Measurements from ENCODE around the gene TJP1.

TJP1 gene

DNA sequence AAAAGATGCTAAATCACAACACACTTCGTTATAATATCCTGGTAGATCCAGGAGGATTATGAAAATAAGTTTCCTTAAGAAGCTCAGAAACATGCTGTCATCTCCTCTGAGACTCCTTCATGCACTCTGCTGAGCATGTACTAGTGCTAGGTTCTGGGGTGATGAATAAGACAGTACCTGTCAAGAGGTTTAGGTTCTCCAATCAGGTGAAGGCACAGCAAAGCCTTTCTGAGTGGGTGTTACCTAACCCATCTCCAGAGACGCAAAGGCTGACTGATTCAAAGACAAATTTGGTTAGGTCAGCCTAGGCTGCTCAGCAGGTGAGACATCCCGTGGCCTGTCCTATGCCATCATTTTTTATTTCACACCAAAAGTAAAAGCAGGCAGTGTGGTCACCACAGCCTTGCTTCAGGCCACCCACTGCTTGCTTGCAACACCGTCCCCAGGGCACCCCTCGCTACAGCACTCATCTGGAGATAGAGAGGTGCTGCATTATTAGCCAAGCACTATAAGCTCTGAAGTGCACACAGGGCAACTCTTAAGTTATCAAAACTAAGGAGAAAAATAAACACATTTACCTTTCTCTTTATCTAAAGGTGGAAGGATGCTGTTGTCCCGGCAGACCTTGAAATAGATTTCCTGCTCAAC, 117.2 kb downstream of the TJP1 start (continued):
- TF ChIP-seq CSDC2 (CRISPR knock-in tag; IDR thresholded peaks at IDR 0.05): no peak

DNA sequence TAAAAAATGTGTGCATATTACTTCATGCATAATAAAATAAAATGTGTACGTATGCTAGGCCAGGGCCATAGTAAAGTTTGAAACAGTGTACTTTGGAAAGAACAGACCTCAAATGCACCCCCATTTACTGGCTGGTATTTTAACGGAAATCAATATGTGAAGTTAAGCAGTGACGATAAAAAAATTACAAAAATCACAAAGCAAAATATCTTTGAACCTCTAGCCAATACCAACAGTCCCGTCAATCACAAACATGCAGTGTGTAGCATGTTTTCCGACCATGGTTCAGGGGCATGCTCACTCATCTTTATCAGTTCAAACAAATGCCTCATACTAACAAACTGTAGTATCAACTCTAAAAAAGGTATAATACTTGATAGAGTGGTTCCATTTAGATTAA, 121.1 kb downstream of the TJP1 start:
- ATAC-seq: no peak
- no peak for TF ChIP-seq TCF4 (CRISPR knock-in tag; IDR thresholded peaks at IDR 0.05; ENCODE audit: borderline replicate concordance)
- TF ChIP-seq RARB (CRISPR knock-in tag; IDR thresholded peaks at IDR 0.05): no peak
- TF ChIP-seq CSDC2 (CRISPR knock-in tag; IDR thresholded peaks at IDR 0.05): no peak
- TF ChIP-seq ZNF565 (CRISPR knock-in tag; conservative IDR thresholded peaks at IDR 0.05; ENCODE audit: low read depth): no peak
- TF ChIP-seq ESRRG (CRISPR knock-in tag; IDR thresholded peaks at IDR 0.05): no peak
- TF ChIP-seq, protein P1, sequence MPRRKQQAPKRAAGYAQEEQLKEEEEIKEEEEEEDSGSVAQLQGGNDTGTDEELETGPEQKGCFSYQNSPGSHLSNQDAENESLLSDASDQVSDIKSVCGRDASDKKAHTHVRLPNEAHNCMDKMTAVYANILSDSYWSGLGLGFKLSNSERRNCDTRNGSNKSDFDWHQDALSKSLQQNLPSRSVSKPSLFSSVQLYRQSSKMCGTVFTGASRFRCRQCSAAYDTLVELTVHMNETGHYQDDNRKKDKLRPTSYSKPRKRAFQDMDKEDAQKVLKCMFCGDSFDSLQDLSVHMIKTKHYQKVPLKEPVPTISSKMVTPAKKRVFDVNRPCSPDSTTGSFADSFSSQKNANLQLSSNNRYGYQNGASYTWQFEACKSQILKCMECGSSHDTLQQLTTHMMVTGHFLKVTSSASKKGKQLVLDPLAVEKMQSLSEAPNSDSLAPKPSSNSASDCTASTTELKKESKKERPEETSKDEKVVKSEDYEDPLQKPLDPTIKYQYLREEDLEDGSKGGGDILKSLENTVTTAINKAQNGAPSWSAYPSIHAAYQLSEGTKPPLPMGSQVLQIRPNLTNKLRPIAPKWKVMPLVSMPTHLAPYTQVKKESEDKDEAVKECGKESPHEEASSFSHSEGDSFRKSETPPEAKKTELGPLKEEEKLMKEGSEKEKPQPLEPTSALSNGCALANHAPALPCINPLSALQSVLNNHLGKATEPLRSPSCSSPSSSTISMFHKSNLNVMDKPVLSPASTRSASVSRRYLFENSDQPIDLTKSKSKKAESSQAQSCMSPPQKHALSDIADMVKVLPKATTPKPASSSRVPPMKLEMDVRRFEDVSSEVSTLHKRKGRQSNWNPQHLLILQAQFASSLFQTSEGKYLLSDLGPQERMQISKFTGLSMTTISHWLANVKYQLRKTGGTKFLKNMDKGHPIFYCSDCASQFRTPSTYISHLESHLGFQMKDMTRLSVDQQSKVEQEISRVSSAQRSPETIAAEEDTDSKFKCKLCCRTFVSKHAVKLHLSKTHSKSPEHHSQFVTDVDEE (CRISPR knock-in tag; IDR thresholded peaks at IDR 0.05): no peak
- TF ChIP-seq PATZ1 (CRISPR knock-in tag; IDR thresholded peaks at IDR 0.05; ENCODE audit: borderline replicate concordance): no peak
- TF ChIP-seq ZFP30 (CRISPR knock-in tag; IDR thresholded peaks at IDR 0.05): no peak
- TF ChIP-seq, protein P2, sequence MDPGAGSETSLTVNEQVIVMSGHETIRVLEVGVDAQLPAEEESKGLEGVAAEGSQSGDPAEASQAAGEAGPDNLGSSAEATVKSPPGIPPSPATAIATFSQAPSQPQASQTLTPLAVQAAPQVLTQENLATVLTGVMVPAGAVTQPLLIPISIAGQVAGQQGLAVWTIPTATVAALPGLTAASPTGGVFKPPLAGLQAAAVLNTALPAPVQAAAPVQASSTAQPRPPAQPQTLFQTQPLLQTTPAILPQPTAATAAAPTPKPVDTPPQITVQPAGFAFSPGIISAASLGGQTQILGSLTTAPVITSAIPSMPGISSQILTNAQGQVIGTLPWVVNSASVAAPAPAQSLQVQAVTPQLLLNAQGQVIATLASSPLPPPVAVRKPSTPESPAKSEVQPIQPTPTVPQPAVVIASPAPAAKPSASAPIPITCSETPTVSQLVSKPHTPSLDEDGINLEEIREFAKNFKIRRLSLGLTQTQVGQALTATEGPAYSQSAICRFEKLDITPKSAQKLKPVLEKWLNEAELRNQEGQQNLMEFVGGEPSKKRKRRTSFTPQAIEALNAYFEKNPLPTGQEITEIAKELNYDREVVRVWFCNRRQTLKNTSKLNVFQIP (CRISPR knock-in tag; IDR thresholded peaks at IDR 0.05; ENCODE audit: borderline replicate concordance, low read depth): no peak
- TF ChIP-seq ARNTL (CRISPR knock-in tag; IDR thresholded peaks at IDR 0.05; ENCODE audit: borderline replicate concordance, low read depth): no peak
- no peak for TF ChIP-seq PPARA (CRISPR knock-in tag; IDR thresholded peaks at IDR 0.05; ENCODE audit: borderline replicate concordance)
- no peak for TF ChIP-seq BACH2 (CRISPR knock-in tag; IDR thresholded peaks at IDR 0.05; ENCODE audit: borderline replicate concordance)
- no peak for TF ChIP-seq ZNF70 (CRISPR knock-in tag; IDR thresholded peaks at IDR 0.05)
- TF ChIP-seq ZNF8 (CRISPR knock-in tag; IDR thresholded peaks at IDR 0.05): no peak

GRCh38 chr15:29700296-29700695, 122.0 kb downstream of the TJP1 start:
- TF ChIP-seq ZNF70 (CRISPR knock-in tag; IDR thresholded peaks at IDR 0.05) (no peak), PPARA (CRISPR knock-in tag; IDR thresholded peaks at IDR 0.05; ENCODE audit: borderline replicate concordance) (no peak), ZFP30 (CRISPR knock-in tag; IDR thresholded peaks at IDR 0.05) (no peak), SNAI2 (CRISPR knock-in tag; IDR thresholded peaks at IDR 0.05) (no peak), TOX (CRISPR knock-in tag; IDR thresholded peaks at IDR 0.05; ENCODE audit: borderline replicate concordance) (no peak), CSRNP3 (CRISPR knock-in tag; IDR thresholded peaks at IDR 0.05) (no peak), ARNTL (CRISPR knock-in tag; IDR thresholded peaks at IDR 0.05; ENCODE audit: borderline replicate concordance, low read depth) (no peak), BACH2 (CRISPR knock-in tag; IDR thresholded peaks at IDR 0.05; ENCODE audit: borderline replicate concordance) (no peak), OSR1 (CRISPR knock-in tag; IDR thresholded peaks at IDR 0.05) (no peak), ISL1 (CRISPR knock-in tag; IDR thresholded peaks at IDR 0.05) (no peak), ESRRG (CRISPR knock-in tag; IDR thresholded peaks at IDR 0.05) (no peak), TCF4 (CRISPR knock-in tag; IDR thresholded peaks at IDR 0.05; ENCODE audit: borderline replicate concordance) (no peak), ZC3H10 (CRISPR knock-in tag; IDR thresholded peaks at IDR 0.05) (no peak), ZNF8 (CRISPR knock-in tag; IDR thresholded peaks at IDR 0.05) (no peak), PATZ1 (CRISPR knock-in tag; IDR thresholded peaks at IDR 0.05; ENCODE audit: borderline replicate concordance) (no peak), ZNF565 (CRISPR knock-in tag; conservative IDR thresholded peaks at IDR 0.05; ENCODE audit: low read depth) (no peak), ZFP3 (CRISPR knock-in tag; IDR thresholded peaks at IDR 0.05) (no peak), RARB (CRISPR knock-in tag; IDR thresholded peaks at IDR 0.05) (no peak), CSDC2 (CRISPR knock-in tag; IDR thresholded peaks at IDR 0.05) (no peak)
- TF ChIP-seq, protein P2 (CRISPR knock-in tag; IDR thresholded peaks at IDR 0.05; ENCODE audit: borderline replicate concordance, low read depth): no peak
- no peak for ATAC-seq
